HG02678 (cell line): Measurements from ENCODE around the gene PLCZ1.

Experiments
- ATAC-seq: cut with Tn5 transposase; IDR thresholded peaks from one replicate; pipeline ENCODE4 v1.9.1; 2021; ENCODE audit warnings: mild to moderate bottlenecking, moderate library complexity; ENCODE audit not compliant: unreplicated experiment

PLCZ1 gene

DNA sequence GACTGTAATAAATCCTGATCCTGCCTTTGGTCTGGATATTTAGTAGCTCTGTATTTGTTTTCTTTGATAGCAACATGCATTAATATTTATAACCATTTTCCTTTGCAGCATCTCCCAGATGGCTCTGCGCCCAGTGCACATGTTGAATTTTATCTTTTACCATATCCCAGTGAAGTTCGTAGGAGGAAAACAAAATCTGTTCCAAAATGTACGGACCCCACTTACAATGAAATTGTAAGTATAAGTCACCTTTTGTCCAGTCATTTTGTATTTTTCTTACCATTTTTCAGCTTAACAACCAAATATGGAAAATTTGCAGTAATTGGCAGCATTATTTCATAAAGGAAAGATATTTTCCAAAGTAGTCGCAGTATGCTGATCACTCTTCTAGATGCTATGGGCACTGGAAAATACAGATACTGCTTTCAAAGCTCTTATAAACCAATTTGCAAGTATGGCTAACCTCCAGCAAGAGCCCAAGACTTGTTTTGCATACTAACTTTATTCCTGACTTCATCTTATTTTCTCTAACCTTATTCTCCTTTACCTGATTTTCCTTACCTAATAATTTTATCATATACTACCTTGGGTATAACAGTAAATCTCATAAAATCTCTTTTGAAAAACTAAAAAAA is 97.4 kb downstream of the PLCZ1 start:
- ATAC-seq, result no peak

DNA sequence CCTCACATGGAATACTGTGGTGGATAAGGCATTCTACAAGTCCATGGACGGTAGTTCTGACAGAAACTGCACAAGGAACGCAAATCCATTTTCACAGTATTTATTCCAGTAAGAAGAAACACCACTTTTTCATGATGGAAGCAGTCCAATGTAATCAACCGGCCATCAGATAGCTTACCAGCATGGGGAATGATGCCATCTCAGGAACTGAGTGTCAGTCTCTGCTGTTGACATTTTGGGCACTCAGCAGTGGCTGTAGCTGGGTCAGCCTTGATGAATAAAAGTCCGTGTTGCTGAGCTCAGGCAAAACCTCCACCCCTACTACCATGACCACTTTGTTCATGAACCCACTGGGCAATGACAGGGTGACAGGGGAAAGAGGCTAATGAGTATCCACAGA is 103.4 kb downstream of the PLCZ1 start:
- no peak for ATAC-seq
